HG02678 (cell line): ENCODE measurements around the gene SH3PXD2A.
"Not testable (repeated sequence)": the region's sequence is repeated elsewhere in the genome, so short reads cannot be mapped to it uniquely, and the experiment has no call there.

ENCODE experiments used
- ATAC-seq: cut with Tn5 transposase; IDR thresholded peaks from one replicate; pipeline ENCODE4 v1.9.1; 2021; ENCODE audit warnings: mild to moderate bottlenecking, moderate library complexity; ENCODE audit not compliant: unreplicated experiment

SH3PXD2A gene

GRCh38 chr10:103653581-103654037 lies 201.8 kb downstream of the SH3PXD2A start:
- no peak for ATAC-seq

GRCh38 chr10:103652599-103653281 lies 202.6 kb downstream of the SH3PXD2A start:
- ATAC-seq: no peak

DNA sequence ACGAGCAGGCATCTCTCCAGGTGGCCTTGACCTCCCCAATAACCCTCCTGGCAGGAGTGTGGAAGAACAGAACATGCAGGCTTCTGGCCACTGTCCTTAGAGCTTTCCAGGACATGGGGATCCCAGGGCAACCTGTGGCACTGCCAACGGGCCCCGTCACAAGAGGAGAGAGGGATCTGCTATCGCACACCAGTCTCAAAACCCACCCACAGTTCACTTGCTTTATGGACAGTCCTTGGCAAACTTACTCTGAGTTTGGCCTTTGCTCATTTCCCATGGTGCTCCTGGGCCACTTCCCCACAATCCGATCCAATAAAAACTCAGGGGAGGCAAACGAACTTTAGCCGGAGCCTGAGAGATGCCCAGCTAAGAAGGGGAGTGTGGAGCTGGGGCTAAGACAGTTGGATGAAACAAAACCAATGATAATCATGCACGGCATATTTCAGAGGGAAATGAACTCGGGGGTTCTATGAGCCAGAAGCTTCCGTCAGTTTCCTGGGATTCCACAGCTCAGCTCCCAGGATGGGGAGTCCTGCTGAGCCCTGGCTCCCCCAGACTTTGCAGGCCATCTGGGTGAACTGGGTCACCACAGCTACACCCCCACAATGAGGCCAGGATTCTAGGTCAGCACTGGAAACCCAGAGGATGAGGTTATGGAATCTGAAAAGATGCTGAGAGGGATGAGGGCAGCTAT lies 203.4 kb downstream of the SH3PXD2A start:
- no peak for ATAC-seq

- ATAC-seq: no peak
These were observed 204.0 kb downstream of the SH3PXD2A start for GRCh38 chr10:103651333-103651732.

DNA sequence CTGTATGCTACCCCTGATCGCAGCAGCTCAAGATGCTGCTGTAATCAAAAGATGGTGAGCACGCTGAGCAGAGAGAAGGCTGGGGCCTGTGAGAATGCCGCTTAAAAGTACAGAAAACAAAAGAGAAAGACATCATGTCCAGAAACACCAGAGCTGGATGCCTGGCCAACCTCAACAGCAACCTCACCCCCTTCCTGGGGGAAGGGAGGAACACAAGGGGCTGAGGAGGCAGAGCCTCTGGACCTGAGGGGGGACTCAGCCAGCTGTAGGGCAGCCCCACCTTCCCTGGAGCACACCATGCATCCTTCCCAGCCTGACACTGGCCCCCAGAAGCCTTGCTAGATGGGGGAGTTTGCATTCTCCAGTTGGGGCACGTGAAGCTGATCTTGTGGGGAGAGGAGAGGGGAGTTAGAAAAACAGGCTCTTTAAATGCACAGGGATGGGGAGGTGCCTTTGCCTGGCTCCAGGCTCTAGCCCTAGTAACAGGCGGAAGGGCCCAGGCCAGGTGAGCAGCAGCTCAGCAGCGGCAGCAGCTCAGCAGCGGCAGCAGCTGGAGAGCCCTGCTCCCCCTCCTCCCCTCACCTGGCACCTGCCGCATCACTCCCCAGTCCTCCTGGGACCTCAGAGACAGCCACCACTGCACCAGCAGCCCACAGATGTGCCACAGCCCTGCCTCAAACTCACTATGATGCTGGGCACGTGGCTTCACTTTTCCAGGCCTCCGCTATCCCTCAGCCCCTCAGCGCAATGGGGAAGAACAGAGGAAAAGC lies 205.5 kb downstream of the SH3PXD2A start:
- no peak for ATAC-seq

DNA sequence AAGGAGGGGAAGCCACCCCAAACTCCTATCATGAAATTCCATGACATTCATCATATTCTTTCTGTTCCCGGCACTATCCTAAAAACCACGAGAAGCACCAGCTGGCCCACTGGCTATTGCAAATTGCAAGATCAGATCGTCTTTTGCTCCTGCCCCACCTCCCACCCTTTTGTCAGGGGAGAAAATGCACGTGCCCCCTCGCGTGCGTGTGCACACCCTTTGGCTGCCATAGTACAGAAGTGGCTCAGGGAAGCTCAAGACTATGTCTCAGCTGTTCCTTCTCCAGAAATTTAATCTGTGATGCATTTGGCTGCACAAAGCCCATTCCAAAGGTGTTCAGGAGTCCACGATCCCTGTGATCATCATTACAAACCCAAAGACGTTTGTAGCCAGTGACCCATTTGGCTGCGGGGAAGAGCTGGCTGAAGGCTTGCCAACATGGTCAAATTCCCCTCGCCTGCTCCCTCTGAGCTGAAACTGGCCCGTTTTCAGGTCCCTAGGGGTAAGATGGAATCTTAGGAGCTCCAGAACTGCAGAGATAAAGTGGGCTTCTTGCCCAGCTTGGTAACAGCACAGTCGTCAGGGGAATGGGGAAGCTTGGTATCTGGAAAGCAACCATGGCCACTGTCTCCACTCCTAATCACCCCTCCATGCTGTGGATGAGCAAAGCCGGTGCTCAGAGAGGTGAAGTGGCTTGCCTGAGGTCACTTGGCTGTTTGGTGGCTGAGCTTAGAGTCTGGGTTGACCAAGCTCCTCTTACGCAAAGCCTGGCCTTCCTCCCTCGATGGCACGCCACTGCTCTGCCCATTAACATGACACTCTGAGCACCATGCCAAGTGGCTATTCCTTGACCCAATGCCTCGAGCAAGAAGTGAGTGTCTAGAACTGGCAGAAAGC lies 206.5 kb downstream of the SH3PXD2A start:
- ATAC-seq: no peak

DNA sequence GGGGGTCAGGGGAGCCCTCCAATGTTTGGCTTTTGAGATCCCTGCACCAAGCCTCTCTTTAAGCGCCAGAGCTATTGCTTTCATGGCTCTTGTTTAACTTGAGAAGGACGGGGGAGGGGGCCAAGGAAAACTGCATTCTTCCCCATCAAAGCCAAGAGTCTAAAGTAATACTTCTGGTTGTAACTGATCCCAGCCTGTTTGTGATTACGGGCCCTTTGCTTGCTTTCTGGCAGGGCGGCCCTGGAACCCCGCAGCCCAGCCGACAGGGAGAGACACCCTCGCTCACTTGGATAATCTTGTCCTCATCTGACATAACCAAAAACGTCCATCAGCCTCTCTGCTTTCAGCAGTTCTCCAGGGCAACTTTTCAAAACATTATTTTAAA lies 207.1 kb downstream of the SH3PXD2A start:
- ATAC-seq: no peak

GRCh38 chr10:103646304-103646703 lies 209.1 kb downstream of the SH3PXD2A start:
- ATAC-seq: no peak

DNA sequence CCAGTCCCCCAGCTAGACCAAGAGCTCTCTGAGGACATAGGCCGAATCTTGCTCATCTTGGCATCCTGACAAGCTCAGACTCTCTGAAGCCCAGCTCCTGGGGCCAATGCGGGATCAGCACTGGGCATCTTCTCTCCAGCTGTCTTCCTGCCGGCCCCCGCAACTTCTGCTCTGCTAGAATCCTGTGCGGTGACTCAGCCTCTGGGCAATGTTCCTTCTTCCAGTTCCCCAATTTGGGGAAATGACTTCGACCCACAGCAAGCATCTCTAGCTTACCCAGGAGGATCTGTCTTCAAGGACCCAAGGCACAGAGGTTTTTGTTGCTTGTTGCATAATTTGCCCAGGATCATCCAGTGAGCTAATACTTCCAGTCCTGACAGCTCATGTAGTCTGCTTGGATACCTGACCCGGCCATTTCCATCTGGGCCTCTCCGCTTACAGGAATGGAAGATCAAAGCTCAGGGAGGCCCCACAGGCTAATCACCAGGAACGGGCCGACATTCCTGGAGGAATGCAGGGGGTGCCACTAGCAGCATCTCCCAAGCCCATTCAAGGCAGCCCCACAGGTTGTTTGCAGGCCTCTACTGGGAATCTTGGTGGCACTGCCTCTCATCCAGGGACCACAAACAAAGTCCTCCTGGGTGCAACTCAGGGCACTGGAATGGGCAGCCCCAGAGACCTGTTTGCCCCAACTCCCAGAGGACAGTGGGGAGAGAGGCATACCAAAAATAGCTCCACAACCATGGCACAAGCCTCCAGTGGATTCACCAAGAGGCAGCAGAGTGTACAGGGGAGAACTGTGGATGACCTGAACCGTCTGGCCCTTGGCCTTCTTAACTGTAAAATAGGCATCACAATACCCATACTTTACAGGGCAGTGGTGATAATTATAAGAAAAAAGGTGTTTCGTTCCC lies 210.0 kb downstream of the SH3PXD2A start:
- no peak for ATAC-seq

- ATAC-seq: no peak
These were observed 212.0 kb downstream of the SH3PXD2A start for GRCh38 chr10:103643381-103643780.

GRCh38 chr10:103641326-103641725 lies 214.1 kb downstream of the SH3PXD2A start:
- ATAC-seq: no peak

GRCh38 chr10:103640436-103641181 lies 214.8 kb downstream of the SH3PXD2A start:
- ATAC-seq: no peak

DNA sequence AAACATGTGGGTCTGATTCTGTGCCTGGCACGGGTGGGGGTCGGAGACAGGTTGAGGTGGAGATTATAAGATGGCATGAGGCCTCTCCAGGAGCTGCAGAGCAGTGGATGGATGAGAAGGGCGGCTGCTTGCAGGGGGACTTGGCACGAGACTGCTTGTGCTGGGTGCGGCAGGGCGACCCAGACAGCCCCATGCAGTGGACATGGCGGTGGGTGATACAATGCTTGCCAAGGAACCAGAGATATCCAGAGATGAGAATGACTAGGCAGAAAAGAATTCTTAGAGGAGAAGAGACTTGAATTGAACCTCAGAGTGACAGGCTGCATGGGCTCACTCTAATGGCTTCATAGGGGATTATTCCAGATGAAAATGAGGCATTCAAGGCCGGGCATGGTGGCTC lies 216.4 kb downstream of the SH3PXD2A start:
- no peak for ATAC-seq

DNA sequence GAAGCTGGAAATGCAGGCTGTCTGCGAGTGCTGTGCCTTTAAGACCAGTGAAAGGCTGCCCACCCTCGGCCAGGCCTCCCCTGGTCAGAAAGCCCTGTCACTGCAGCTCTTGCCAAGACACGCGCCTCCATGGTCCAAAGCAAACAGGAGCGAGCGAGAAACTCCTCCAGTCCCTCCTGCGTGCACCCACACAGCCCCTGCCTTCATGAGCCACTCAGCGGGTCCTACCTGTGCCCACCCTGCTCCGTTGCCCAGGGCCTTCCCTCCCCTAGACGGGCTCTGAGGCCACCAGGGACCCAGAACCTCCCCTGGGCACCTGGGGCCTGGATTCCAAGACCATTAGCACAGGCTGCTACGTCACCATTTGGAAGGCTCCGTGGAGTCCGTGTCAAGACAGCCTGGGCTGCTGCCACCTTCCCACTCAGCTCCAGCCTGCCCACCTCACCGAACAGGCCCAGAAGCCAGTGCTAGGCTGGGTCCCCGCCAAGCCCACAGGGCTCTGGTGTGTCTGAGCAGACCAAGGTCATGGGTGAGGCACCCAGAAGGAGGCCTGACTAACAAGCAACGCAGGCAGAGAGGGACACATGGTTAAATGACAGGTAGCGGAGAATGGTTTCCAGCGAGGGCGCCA lies 217.3 kb downstream of the SH3PXD2A start:
- no peak for ATAC-seq

DNA sequence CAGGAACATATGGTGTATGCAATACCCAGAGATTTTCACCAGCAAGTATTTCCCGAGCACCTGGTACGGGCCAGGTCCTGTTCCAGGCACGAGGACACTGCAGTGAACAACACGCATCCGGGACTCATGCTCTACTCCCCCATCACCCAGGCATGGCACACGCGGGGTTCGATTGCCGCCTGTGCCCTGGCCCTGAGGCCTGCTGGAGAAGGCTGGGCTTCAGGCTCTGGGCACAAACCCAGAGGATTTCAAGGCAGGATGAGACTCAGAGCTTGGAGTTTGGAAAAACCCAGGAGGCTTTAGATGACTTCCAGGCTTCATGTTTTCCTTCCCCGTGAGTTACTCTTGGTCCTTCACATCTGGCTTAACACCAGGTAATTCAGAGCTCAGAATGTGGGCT lies 218.4 kb downstream of the SH3PXD2A start:
- ATAC-seq: no peak

GRCh38 chr10:103636492-103636891 lies 218.9 kb downstream of the SH3PXD2A start:
- no peak for ATAC-seq

DNA sequence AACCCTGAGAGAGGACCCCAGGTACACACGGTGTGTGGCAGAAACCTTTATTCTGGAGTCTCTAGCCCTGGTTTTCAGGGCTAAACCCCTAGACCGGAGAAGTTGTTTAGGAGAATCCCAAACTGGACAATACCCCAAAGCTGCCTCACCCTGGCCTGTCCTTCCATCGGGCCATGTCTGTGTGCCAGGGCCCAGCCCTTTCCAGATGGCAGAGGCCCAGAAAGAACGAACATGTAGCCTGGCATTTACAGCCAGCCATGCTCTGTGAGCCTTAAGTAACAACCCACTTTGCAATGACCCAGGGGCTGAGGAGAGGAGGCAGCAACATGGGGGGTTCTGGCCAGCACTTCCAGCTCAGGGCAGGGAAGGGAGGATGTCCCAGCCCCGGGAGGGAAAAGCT lies 219.8 kb downstream of the SH3PXD2A start:
- ATAC-seq: no peak

DNA sequence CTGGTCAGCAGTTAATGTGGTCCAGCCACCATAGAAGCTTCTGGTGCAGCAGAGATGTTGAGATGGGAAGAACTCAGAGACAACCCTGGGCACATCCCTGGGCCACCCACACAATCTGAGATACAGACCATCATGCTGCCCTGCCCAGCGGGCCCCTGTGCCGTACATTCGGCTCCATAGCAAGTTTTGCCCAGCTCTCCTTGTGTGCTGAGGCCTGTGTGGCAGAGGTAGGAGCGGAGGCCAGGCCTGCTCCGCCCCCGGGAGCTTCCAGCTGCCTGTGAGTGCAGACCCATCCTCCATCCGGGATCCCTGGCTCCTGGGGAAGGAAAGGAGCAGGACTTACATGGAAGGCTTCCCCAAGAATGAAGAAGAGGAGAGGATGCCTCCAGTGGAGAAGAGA lies 221.5 kb downstream of the SH3PXD2A start:
- no peak for ATAC-seq

GRCh38 chr10:103632871-103633270 lies 222.5 kb downstream of the SH3PXD2A start:
- not testable (repeated sequence) for ATAC-seq
